ENCODE results near the gene PAWR. TPM values are rescaled to one million over a fixed set of nuclear protein-coding genes. Genes with fewer than 3 reads are reported as not detected.

PAWR gene
- total and polyA plus RNA-seq, 2 donors (not counting 1 experiment from before 2014, with no cell fraction given), result 6.5 to 16.0 TPM

- no peaks in the 10 kb centered on the region for H4K20me1 ChIP-seq (ENCODE audit: control insufficient read depth, extremely low read depth, insufficient read depth, low read length)
- H3K9me3 ChIP-seq (ENCODE audit: control insufficient read depth, insufficient read depth, low read depth, low read length), result no peaks in the 10 kb centered on the region
- H3K4me1 ChIP-seq (ENCODE audit: control insufficient read depth, extremely low read depth, insufficient read depth, low read length), result no peaks in the 10 kb centered on the region
- H3K36me3 ChIP-seq (ENCODE audit: control insufficient read depth, insufficient read depth, low read length), result no peaks in the 10 kb centered on the region
- TF ChIP-seq EZH2 (IDR thresholded peaks at IDR 0.05; ENCODE audit: low read length, missing control alignments) (no peak), CTCF (conservative IDR thresholded peaks at IDR 0.05 in 1 of 2, IDR thresholded peaks at IDR 0.05 in 1 of 2; ENCODE audit: low read depth in 1 of 2, low read length in 2 of 2) (no peak)
- H3K9ac ChIP-seq (ENCODE audit: insufficient read depth, low read length), result no peak overlapping the region
- no peak overlapping the region for H3K27ac ChIP-seq (ENCODE audit: insufficient read depth, low read length)
- no peak overlapping the region for H3K4me3 ChIP-seq (replicated peaks in 1 of 4; ENCODE audit: control extremely low read depth in 1 of 4, insufficient read depth in 1 of 4, low read depth in 3 of 4, low read length in 4 of 4)
- peak; percentile 75 to 88 for DNase-seq (ENCODE audit: low read depth in 2 of 2)
- H3K79me2 ChIP-seq (ENCODE audit: control insufficient read depth, insufficient read depth, low read length), result no peaks in the 10 kb centered on the region
- H3K4me2 ChIP-seq (ENCODE audit: extremely low read depth, insufficient read depth, low read length), result no peak overlapping the region
- H3K27me3 ChIP-seq (ENCODE audit: control insufficient read depth, insufficient read depth, low read length), result no peaks in the 10 kb centered on the region
- no peak overlapping the region for H2AFZ ChIP-seq (ENCODE audit: low read length)
These were observed 35.2 kb upstream of the PAWR start for GRCh38 chr12:79725987-79726386.

GRCh38 chr12:79717006-79717405, 26.2 kb upstream of the PAWR start:
- no peaks in the 10 kb centered on the region for H3K9me3 ChIP-seq (ENCODE audit: control insufficient read depth, insufficient read depth, low read depth, low read length)
- H4K20me1 ChIP-seq (ENCODE audit: control insufficient read depth, extremely low read depth, insufficient read depth, low read length), result no peaks in the 10 kb centered on the region
- H3K79me2 ChIP-seq (ENCODE audit: control insufficient read depth, insufficient read depth, low read length), result no peaks in the 10 kb centered on the region
- H3K4me3 ChIP-seq (replicated peaks in 1 of 4; ENCODE audit: control extremely low read depth in 1 of 4, insufficient read depth in 1 of 4, low read depth in 3 of 4, low read length in 4 of 4), result no peak overlapping the region
- H3K27ac ChIP-seq (ENCODE audit: insufficient read depth, low read length), result no peak overlapping the region
- no peaks in the 10 kb centered on the region for H3K4me1 ChIP-seq (ENCODE audit: control insufficient read depth, extremely low read depth, insufficient read depth, low read length)
- H3K4me2 ChIP-seq (ENCODE audit: extremely low read depth, insufficient read depth, low read length), result no peak overlapping the region
- no peaks in the 10 kb centered on the region for H3K36me3 ChIP-seq (ENCODE audit: control insufficient read depth, insufficient read depth, low read length)
- H3K9ac ChIP-seq (ENCODE audit: insufficient read depth, low read length), result no peak overlapping the region
- no peak overlapping the region for H2AFZ ChIP-seq (ENCODE audit: low read length)
- H3K27me3 ChIP-seq (ENCODE audit: control insufficient read depth, insufficient read depth, low read length), result no peaks in the 10 kb centered on the region
- TF ChIP-seq CTCF (conservative IDR thresholded peaks at IDR 0.05 in 1 of 2, IDR thresholded peaks at IDR 0.05 in 1 of 2; ENCODE audit: low read depth in 1 of 2, low read length in 2 of 2) (no peak), EZH2 (IDR thresholded peaks at IDR 0.05; ENCODE audit: low read length, missing control alignments) (no peak)
- DNase-seq (ENCODE audit: low read depth in 2 of 2), result no peak

GRCh38 chr12:79715308-79715707, 24.5 kb upstream of the PAWR start:
- no peaks in the 10 kb centered on the region for H3K27me3 ChIP-seq (ENCODE audit: control insufficient read depth, insufficient read depth, low read length)
- DNase-seq (ENCODE audit: low read depth in 2 of 2), result no peak
- no peaks in the 10 kb centered on the region for H3K4me1 ChIP-seq (ENCODE audit: control insufficient read depth, extremely low read depth, insufficient read depth, low read length)
- H2AFZ ChIP-seq (ENCODE audit: low read length), result no peak overlapping the region
- H3K4me3 ChIP-seq (replicated peaks in 1 of 4; ENCODE audit: control extremely low read depth in 1 of 4, insufficient read depth in 1 of 4, low read depth in 3 of 4, low read length in 4 of 4), result no peak overlapping the region
- no peak for TF ChIP-seq CTCF (conservative IDR thresholded peaks at IDR 0.05 in 1 of 2, IDR thresholded peaks at IDR 0.05 in 1 of 2; ENCODE audit: low read depth in 1 of 2, low read length in 2 of 2)
- no peaks in the 10 kb centered on the region for H3K36me3 ChIP-seq (ENCODE audit: control insufficient read depth, insufficient read depth, low read length)
- H3K79me2 ChIP-seq (ENCODE audit: control insufficient read depth, insufficient read depth, low read length), result no peaks in the 10 kb centered on the region
- H3K9ac ChIP-seq (ENCODE audit: insufficient read depth, low read length), result no peak overlapping the region
- no peaks in the 10 kb centered on the region for H4K20me1 ChIP-seq (ENCODE audit: control insufficient read depth, extremely low read depth, insufficient read depth, low read length)
- no peaks in the 10 kb centered on the region for H3K9me3 ChIP-seq (ENCODE audit: control insufficient read depth, insufficient read depth, low read depth, low read length)
- no peak overlapping the region for H3K27ac ChIP-seq (ENCODE audit: insufficient read depth, low read length)
- H3K4me2 ChIP-seq (ENCODE audit: extremely low read depth, insufficient read depth, low read length), result no peak overlapping the region

Data from fibroblast of lung (primary cell).